Testis (tissue), 3 donors: ENCODE data around the gene IFIT1. TPM values are rescaled to one million over a fixed set of nuclear protein-coding genes. Genes with fewer than 3 reads are reported as not detected.
"Not testable (repeated sequence)": the region's sequence is repeated elsewhere in the genome, so short reads cannot be mapped to it uniquely, and the experiment has no call there.

Experiments used
- DNase-seq: peaks from one replicate; pipeline ENCODE4 v3.0.0-alpha.2; 2019
- H3K27ac ChIP-seq, 2 donors: fragments of 200-600 bp; sonication (generic); one replicate each; pipeline ENCODE4 v1.5.1; 2019
- H3K27me3 ChIP-seq: fragments of 200-600 bp; sonication (generic); one replicate; pipeline ENCODE4 v1.5.1; 2019
- H3K36me3 ChIP-seq: fragments of 200-600 bp; sonication (generic); one replicate; pipeline ENCODE4 v1.5.1; 2017; ENCODE audit warnings: low read depth; ENCODE audit errors: missing control alignments
- H3K4me1 ChIP-seq: fragments of 200-600 bp; sonication (generic); one replicate; pipeline ENCODE4 v1.5.1; 2019
- H3K4me3 ChIP-seq, 2 donors: fragments of 200-600 bp; sonication (generic); one replicate each; pipeline ENCODE4 v1.5.1; 2017 to 2019
- H3K9me3 ChIP-seq: fragments of 200-600 bp; sonication (generic); one replicate; pipeline ENCODE4 v1.5.1; 2017
- POLR2A ChIP-seq: fragments of 450-650 bp; IDR thresholded peaks from one replicate; pipeline ENCODE4 v1.6.1; 2017; ENCODE audit warnings: antibody characterized with exemption, mild to moderate bottlenecking, moderate library complexity
- WGBS, 2 donors: methylation state at CpG; one replicate each; pipeline ENCODE4 v1.1.5; 2018; 5-methylcytosine and 5-hydroxymethylcytosine counted together
- intact Hi-C: fragments of 100-400 bp; cut with DNase I; formaldehyde crosslinking; loops from one replicate; pipeline ENCODE4 v1.15.1; 2023; ENCODE audit warnings: low total_unique reads
- polyA plus RNA-seq: library from polyadenylated mRNA; stranded (reverse); fragments of 350-450 nt; fragmentation: Illumina TruSeq; extraction: RNeasy Lipid Tissue Mini Kit (QIAGEN cat#74804); gene quantifications from one replicate; pipeline ENCODE4 v1.2.3, GENCODE V29; 2014; ENCODE audit warnings: low read depth, low replicate concordance; ENCODE audit not compliant: insufficient read depth
- total RNA-seq, 2 donors: library from RNA; depleted of rRNA; stranded (reverse); fragments of >200 nt; gene quantifications; one replicate each; pipeline ENCODE4 v1.2.3, GENCODE V29; 2016
- TF ChIP-seq, protein P1 (sequence below), 3 experiments: fragments of 450-650 bp in 2 of 3; fragments of 200-600 bp in 1 of 3; sonication (generic) in 1 of 3; IDR thresholded peaks; one replicate each; pipeline ENCODE4 v1.5.1; 2016 to 2019; ENCODE audit warnings: antibody characterized with exemption in 3 of 3, mild to moderate bottlenecking in 2 of 3, moderate library complexity in 1 of 3

The IFIT1 gene
- total and polyA plus RNA-seq, 3 donors from 2014 or later, result 13.1 to 15.3 (median 14.8) TPM

DNA sequence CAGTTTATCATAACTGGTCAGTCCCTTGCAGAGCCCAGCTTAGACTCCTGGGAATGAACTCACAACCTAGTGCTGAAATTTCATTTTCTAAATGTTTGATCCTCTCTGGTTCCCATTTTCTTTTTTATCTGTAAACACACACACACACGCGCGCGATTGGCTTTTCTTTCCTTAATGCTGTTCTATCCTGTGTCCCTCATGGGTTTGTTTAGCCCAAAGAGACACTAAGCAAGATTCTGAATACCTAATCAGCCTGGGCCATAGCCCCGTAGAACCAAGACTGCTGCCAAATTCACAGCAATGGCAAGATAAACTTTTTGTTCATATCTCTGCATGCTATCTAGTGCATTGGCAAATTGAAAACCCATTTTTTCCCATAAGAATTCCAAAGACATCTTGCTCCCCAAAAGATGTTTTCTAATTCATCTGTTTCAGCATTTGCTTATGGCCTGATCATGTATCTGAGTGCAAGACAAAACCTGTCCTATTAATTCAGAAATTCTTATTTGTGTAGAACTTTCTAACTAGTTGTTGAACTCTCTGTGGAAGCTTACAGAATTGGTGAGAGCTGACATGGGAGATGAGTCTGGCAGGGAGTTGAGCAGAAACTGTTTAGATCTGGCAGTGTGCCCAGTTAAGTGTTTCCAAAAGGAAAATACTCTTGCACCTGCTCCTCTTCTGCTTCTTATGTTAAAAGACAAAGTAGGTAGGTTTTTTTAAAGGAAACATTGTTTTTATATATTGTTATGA is 1.8 kb upstream of the IFIT1 start:
- no peaks in the 10 kb centered on the region for H3K36me3 ChIP-seq
- H3K27me3 ChIP-seq, result no peaks in the 10 kb centered on the region
- H3K27ac ChIP-seq, result peak overlapping the region; percentile 75 to 85
- WGBS, 2 donors, result 88 to 92% methylated on average over 5 of the region's 5 CpGs
- no peak for DNase-seq
- H3K4me1 ChIP-seq, result peaks cover 26% of the 10 kb centered on the region
- no peaks in the 10 kb centered on the region for H3K9me3 ChIP-seq
- intact Hi-C loops, result no loop called here
- no peak for TF ChIP-seq POLR2A
- TF ChIP-seq, protein P1, sequence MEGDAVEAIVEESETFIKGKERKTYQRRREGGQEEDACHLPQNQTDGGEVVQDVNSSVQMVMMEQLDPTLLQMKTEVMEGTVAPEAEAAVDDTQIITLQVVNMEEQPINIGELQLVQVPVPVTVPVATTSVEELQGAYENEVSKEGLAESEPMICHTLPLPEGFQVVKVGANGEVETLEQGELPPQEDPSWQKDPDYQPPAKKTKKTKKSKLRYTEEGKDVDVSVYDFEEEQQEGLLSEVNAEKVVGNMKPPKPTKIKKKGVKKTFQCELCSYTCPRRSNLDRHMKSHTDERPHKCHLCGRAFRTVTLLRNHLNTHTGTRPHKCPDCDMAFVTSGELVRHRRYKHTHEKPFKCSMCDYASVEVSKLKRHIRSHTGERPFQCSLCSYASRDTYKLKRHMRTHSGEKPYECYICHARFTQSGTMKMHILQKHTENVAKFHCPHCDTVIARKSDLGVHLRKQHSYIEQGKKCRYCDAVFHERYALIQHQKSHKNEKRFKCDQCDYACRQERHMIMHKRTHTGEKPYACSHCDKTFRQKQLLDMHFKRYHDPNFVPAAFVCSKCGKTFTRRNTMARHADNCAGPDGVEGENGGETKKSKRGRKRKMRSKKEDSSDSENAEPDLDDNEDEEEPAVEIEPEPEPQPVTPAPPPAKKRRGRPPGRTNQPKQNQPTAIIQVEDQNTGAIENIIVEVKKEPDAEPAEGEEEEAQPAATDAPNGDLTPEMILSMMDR (IDR thresholded peaks at IDR 0.05), result no peak
- no peak overlapping the region for H3K4me3 ChIP-seq

DNA sequence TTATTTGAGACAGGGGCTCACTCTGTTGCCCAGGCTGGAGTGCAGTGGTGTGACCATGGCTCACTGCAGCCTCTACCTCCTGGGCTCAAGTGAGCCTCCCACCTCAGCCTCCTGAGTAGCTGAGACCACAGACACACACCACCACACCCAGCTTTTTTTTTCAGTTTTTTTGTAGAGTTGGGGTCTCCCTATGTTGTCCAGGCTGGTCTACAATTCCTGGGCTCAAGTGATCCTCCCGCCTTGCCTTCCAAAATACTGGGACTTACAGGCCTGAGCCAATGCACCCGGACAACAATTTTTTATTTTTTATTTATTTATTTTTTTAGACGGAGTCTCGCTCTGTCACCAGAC is 1.2 kb upstream of the IFIT1 start:
- H3K4me3 ChIP-seq, H3K27me3 ChIP-seq, intact Hi-C loops, DNase-seq, H3K9me3 ChIP-seq, H3K36me3 ChIP-seq: not testable (repeated sequence)
- WGBS, 2 donors, result 82 to 96% methylated on average over 4 of the region's 4 CpGs
- peak overlapping the region; percentile 75 to 85 for H3K27ac ChIP-seq
- peaks cover 26% of the 10 kb centered on the region for H3K4me1 ChIP-seq

DNA sequence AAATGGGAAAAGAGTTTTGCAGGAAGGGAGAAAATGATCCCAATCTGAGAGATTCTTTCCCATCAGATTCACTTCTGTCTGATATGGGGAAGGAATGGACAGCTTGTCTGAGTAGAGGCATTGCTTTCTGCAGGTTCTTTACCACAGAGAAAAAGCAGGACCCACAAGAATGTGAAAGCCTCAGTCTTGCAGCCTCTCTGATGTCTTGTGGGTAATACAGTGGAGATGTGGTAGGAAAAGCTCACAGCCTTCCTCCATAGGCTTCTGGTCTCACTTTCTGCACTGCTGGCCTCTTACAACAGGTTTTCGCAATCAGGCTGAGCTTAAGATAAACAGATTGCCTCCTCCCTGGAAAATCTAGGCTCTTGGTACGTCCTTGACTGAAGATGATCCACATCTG is 551 bp downstream of the IFIT1 start:
- Histone ChIP-seq H3K27ac (peak overlapping the region; percentile 75 to 85), H3K36me3 (no peaks in the 10 kb centered on the region), H3K4me1 (peaks cover 26% of the 10 kb centered on the region), H3K27me3 (no peaks in the 10 kb centered on the region), H3K4me3 (peak overlapping the region; percentile 42 to 60), H3K9me3 (no peaks in the 10 kb centered on the region)
- DNase-seq, result no peak
- TF ChIP-seq, protein P1 (IDR thresholded peaks at IDR 0.05), result no peak
- TF ChIP-seq POLR2A, result no peak
- WGBS, 2 donors, result 14 to 32% methylated on average over 2 of the region's 2 CpGs
- intact Hi-C loops, result no loop called here

DNA sequence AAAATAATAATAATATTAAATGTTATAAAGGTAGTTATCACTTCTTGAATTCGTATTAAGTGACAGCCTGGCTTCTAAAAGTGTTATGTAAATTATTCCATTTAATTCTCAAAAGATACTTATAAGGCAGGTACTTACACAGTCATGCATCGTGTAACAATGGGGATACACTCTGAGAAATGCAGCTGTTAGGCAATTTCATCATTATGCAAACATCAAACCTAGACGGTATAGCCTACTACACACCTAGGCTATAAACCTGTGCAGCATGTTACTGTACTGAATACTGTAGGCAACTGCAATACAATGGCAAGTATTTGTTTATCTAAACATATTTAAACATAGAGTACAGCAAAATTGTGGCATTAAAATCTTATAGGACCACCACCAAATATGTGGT is 1.5 kb downstream of the IFIT1 start:
- peaks cover 26% of the 10 kb centered on the region for H3K4me1 ChIP-seq
- no peaks in the 10 kb centered on the region for H3K9me3 ChIP-seq
- no peaks in the 10 kb centered on the region for H3K27me3 ChIP-seq
- DNase-seq, result no peak
- intact Hi-C loops, result no loop called here
- TF ChIP-seq POLR2A, result no peak
- TF ChIP-seq, protein P1 (IDR thresholded peaks at IDR 0.05), result no peak
- WGBS, 2 donors, result 47 to 49% methylated on average over 3 of the region's 3 CpGs
- no peaks in the 10 kb centered on the region for H3K36me3 ChIP-seq
- H3K27ac ChIP-seq, result peak overlapping the region in 1 of 2 donors; percentile 75
- H3K4me3 ChIP-seq, result peak overlapping the region in 1 of 2 donors; percentile 60

DNA sequence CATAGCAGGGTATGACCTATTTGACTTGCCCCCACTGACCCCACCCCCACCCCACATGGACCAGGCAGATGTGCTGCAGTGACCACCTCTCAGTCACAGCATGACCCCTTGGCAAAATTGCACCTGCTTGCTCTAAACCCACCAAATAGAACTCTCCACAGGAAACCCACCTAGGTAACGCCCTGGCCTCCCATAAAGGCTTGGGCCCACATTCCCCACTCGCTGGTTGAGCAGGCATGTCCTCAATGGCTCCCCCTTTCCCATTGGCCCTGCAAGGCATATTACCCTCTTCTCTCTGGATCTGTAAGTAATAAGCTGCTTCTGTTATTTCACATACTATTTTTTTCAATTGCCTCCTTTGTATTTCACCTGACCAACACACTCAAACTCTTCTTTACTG is 2.7 kb downstream of the IFIT1 start:
- WGBS, 2 donors, result 93 to 100% methylated on average over 2 of the region's 2 CpGs
- TF ChIP-seq POLR2A, result no peak
- TF ChIP-seq, protein P1 (IDR thresholded peaks at IDR 0.05), result no peak
- Histone ChIP-seq H3K27ac (no peak overlapping the region), H3K4me3 (no peak overlapping the region), H3K9me3 (no peaks in the 10 kb centered on the region), H3K4me1 (peaks cover 26% of the 10 kb centered on the region), H3K27me3 (no peaks in the 10 kb centered on the region), H3K36me3 (no peaks in the 10 kb centered on the region)
- no peak for DNase-seq
- intact Hi-C loops, result no loop called here
